HepG2 (cell line): ENCODE results near the gene DNAJC12. TPM values are rescaled to one million over a fixed set of nuclear protein-coding genes. Genes with fewer than 3 reads are reported as not detected.

Source experiments
- EP300 ChIP-seq, 3 experiments: sonication (generic) in 1 of 3; formaldehyde crosslinking in 1 of 3; IDR thresholded peaks; 2 replicates each; pipeline versions ENCODE4 v1.5.1 to v1.6.1; 2011 to 2020; ENCODE audit warnings: low read depth in 2 of 3, low read length in 2 of 3, borderline replicate concordance in 1 of 3, improper control_type of control experiment in 1 of 3, mild to moderate bottlenecking in 1 of 3, missing genetic modification reagents in 1 of 3, moderate library complexity in 1 of 3
- FOSL1 ChIP-seq: sonication (generic); formaldehyde crosslinking; IDR thresholded peaks from 2 replicates; pipeline ENCODE4 v1.9.0; 2021; ENCODE audit warnings: missing genetic modification reagents, borderline replicate concordance
- FOXA3 ChIP-seq: IDR thresholded peaks from 2 replicates; pipeline ENCODE4 v1.6.1; 2016; ENCODE audit warnings: missing genetic modification reagents, missing compliant biosample characterization
- FOXK1 ChIP-seq: sonication (generic); formaldehyde crosslinking; IDR thresholded peaks from 2 replicates; pipeline ENCODE4 v1.4.0; 2020; ENCODE audit warnings: low read depth, missing genetic modification reagents, borderline replicate concordance
- FOXO1 ChIP-seq: sonication (generic); formaldehyde crosslinking; IDR thresholded peaks from 2 replicates; pipeline ENCODE4 v1.4.0; 2020; ENCODE audit warnings: missing genetic modification reagents
- JUN ChIP-seq: sonication (generic); formaldehyde crosslinking; IDR thresholded peaks from 2 replicates; pipeline ENCODE4 v1.4.0; 2020; ENCODE audit warnings: mild to moderate bottlenecking, missing genetic modification reagents
- MIXL1 ChIP-seq: IDR thresholded peaks from 2 replicates; pipeline ENCODE4 v1.6.1; 2016
- NFIC ChIP-seq: IDR thresholded peaks from 2 replicates; pipeline ENCODE4 v1.6.1; 2012; ENCODE audit warnings: mild to moderate bottlenecking, low read length, inconsistent platforms
- PTBP1 ChIP-seq: fragments of 200-400 bp; formaldehyde crosslinking; IDR thresholded peaks from 2 replicates; pipeline ENCODE4 v1.6.1; 2018; ENCODE audit warnings: low read length, low read depth; ENCODE audit not compliant: poor library complexity, severe bottlenecking
- SAP130 ChIP-seq: IDR thresholded peaks from 2 replicates; pipeline ENCODE4 v1.6.1; 2016; ENCODE audit warnings: low read depth
- SOX5 ChIP-seq: IDR thresholded peaks from 2 replicates; pipeline ENCODE4 v1.6.1; 2016; ENCODE audit warnings: borderline replicate concordance
- TBX3 ChIP-seq: fragments of 450-650 bp; IDR thresholded peaks from 2 replicates; pipeline ENCODE4 v1.6.1; 2017; ENCODE audit warnings: antibody characterized with exemption, mild to moderate bottlenecking, inconsistent platforms, borderline replicate concordance
- TEAD3 ChIP-seq: optimal IDR thresholded peaks from 2 replicates; pipeline ENCODE3; 2016; ENCODE audit warnings: borderline replicate concordance
- TFE3 ChIP-seq: IDR thresholded peaks from 2 replicates; pipeline ENCODE4 v1.6.1; 2016
- ZBTB20 ChIP-seq: sonication (generic); formaldehyde crosslinking; IDR thresholded peaks from 2 replicates; pipeline ENCODE4 v1.8.1; 2023; ENCODE audit warnings: missing genetic modification reagents, low read depth, mild to moderate bottlenecking, borderline replicate concordance
- ZNF280D ChIP-seq: sonication (generic); formaldehyde crosslinking; IDR thresholded peaks from 2 replicates; pipeline ENCODE4 v1.5.1; 2020; ENCODE audit warnings: mild to moderate bottlenecking, missing genetic modification reagents
- polyA plus RNA-seq, 8 experiments: library from polyadenylated mRNA; depleted of rRNA in 3 of 8; stranded (reverse) in 7 of 8; unstranded in 1 of 8; fragments of >200 nt; fragmentation: Illumina TruSeq in 4 of 8; extraction: Trizol in 4 of 8; gene quantifications; 2 replicates each; pipeline versions ENCODE4 v1.2.1 to v1.2.3, GENCODE V29; 2011 to 2016; ENCODE audit warnings: low read depth in 4 of 8, missing spikeins in 1 of 8, mixed read lengths in 1 of 8; ENCODE audit not compliant: insufficient read depth in 1 of 8
- total RNA-seq, 5 experiments: library from RNA; depleted of rRNA; stranded (reverse); fragments of >200 nt; fragmentation: Illumina TruSeq; extraction: Trizol; gene quantifications; 2 replicates each; pipeline ENCODE4 v1.2.3, GENCODE V29; 2016; ENCODE audit warnings: low read depth in 1 of 5
- TF ChIP-seq, protein P1 (sequence below), 2 experiments: sonication (generic) in 1 of 2; formaldehyde crosslinking in 1 of 2; IDR thresholded peaks; 2 replicates each; pipeline versions ENCODE4 v1.4.0 to v1.6.1; 2016 to 2020; ENCODE audit warnings: borderline replicate concordance in 1 of 2, low read depth in 1 of 2, mild to moderate bottlenecking in 1 of 2, missing genetic modification reagents in 1 of 2
- TF ChIP-seq, protein P2 (sequence below): sonication (generic); formaldehyde crosslinking; IDR thresholded peaks from 2 replicates; pipeline ENCODE4 v1.8.0; 2022; ENCODE audit warnings: mild to moderate bottlenecking, missing genetic modification reagents

The DNAJC12 gene
- total and polyA plus RNA-seq, 2 of the 13 experiments (the other 11 are each of a cell fraction or from before 2014, with no cell fraction given): 11.6 to 43.9 TPM

- TF ChIP-seq, protein P1, sequence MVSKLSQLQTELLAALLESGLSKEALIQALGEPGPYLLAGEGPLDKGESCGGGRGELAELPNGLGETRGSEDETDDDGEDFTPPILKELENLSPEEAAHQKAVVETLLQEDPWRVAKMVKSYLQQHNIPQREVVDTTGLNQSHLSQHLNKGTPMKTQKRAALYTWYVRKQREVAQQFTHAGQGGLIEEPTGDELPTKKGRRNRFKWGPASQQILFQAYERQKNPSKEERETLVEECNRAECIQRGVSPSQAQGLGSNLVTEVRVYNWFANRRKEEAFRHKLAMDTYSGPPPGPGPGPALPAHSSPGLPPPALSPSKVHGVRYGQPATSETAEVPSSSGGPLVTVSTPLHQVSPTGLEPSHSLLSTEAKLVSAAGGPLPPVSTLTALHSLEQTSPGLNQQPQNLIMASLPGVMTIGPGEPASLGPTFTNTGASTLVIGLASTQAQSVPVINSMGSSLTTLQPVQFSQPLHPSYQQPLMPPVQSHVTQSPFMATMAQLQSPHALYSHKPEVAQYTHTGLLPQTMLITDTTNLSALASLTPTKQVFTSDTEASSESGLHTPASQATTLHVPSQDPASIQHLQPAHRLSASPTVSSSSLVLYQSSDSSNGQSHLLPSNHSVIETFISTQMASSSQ (IDR thresholded peaks at IDR 0.05; ENCODE audit: low read depth): peak; percentile 62; the same call in 1 of the 2 replicates
- TF ChIP-seq, protein P1 (CRISPR knock-in tag; IDR thresholded peaks at IDR 0.05; ENCODE audit: borderline replicate concordance): peak; percentile 30; the same call in 1 of the 2 replicates
- TF ChIP-seq ZBTB20 (CRISPR knock-in tag) (no peak), TBX3 (peak; percentile 25; the same call in 1 of the 2 replicates), TFE3 (CRISPR knock-in tag) (0 out of 2 replicates have a peak, but pooled peaks have one; percentile 12), FOXK1 (CRISPR knock-in tag) (0 out of 2 replicates have a peak, but pooled peaks have one; percentile 16), FOXO1 (0 out of 2 replicates have a peak, but pooled peaks have one; percentile 29), FOSL1 (peak; percentile 32; the same call in 1 of the 2 replicates), MIXL1 (CRISPR knock-in tag) (peak; percentile 11; the same call in 1 of the 2 replicates), NFIC (peak; percentile 53; the same call in 1 of the 2 replicates), SOX5 (peak; percentile 60; the same call in 1 of the 2 replicates), PTBP1 (no peak), EP300 (IDR thresholded peaks at IDR 0.05; ENCODE audit: low read depth in 2 of 2, low read length in 2 of 2) (peak in 1 of 2 experiments; percentile 84; a peak in 1 of 4 replicates), EP300 (CRISPR knock-in tag; IDR thresholded peaks at IDR 0.05; ENCODE audit: borderline replicate concordance) (no peak), TEAD3 (CRISPR knock-in tag) (no peak), FOXA3 (CRISPR knock-in tag) (peak; percentile 84), SAP130 (peak; percentile 84), ZNF280D (CRISPR knock-in tag) (no peak), JUN (peak; percentile 64; the same call in 1 of the 2 replicates)
- TF ChIP-seq, protein P2, sequence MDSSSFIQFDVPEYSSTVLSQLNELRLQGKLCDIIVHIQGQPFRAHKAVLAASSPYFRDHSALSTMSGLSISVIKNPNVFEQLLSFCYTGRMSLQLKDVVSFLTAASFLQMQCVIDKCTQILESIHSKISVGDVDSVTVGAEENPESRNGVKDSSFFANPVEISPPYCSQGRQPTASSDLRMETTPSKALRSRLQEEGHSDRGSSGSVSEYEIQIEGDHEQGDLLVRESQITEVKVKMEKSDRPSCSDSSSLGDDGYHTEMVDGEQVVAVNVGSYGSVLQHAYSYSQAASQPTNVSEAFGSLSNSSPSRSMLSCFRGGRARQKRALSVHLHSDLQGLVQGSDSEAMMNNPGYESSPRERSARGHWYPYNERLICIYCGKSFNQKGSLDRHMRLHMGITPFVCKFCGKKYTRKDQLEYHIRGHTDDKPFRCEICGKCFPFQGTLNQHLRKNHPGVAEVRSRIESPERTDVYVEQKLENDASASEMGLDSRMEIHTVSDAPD (CRISPR knock-in tag): no peak
Observed at GRCh38 chr10:67818323-67818722, 19.7 kb downstream of the DNAJC12 start (continued).
